H7 (cell line): ENCODE measurements around the gene VEGFA. TPM values are rescaled to one million over a fixed set of nuclear protein-coding genes. Genes with fewer than 3 reads are reported as not detected.
"Not testable (repeated sequence)": the region's sequence is repeated elsewhere in the genome, so short reads cannot be mapped to it uniquely, and the experiment has no call there.

ENCODE experiments used
- DNase-seq: peaks from one replicate; pipeline ENCODE4 v3.0.0; 2012
- H3K27me3 ChIP-seq: 2 replicates; pipeline ENCODE4 v1.6.0; 2011; ENCODE audit warnings: mild to moderate bottlenecking, low read length; ENCODE audit not compliant: control insufficient read depth, insufficient read depth
- H3K36me3 ChIP-seq: replicated peaks from 2 replicates; pipeline ENCODE4 v1.5.1; 2011; ENCODE audit warnings: low read length; ENCODE audit not compliant: control insufficient read depth, insufficient read depth
- H3K4me3 ChIP-seq: 2 replicates; pipeline ENCODE4 v1.5.1; 2011; ENCODE audit warnings: low read depth, mild to moderate bottlenecking, control low read depth, low read length, moderate library complexity; ENCODE audit not compliant: insufficient read depth
- total RNA-seq: library from RNA; depleted of rRNA; stranded (reverse); fragments of >200 nt; shearing (Covaris generic); gene quantifications from 2 replicates; pipeline ENCODE4 v1.2.3, GENCODE V29; 2014

The VEGFA gene
- total RNA-seq, 1 experiment from 2014 or later = 32.1 TPM

- no peak for DNase-seq
- no peaks in the 10 kb centered on the region for H3K36me3 ChIP-seq
Measured at GRCh38 chr6:43814111-43814510, 44.1 kb downstream of the VEGFA start.

GRCh38 chr6:43814865-43815264 is 44.9 kb downstream of the VEGFA start:
- H3K36me3 ChIP-seq = no peaks in the 10 kb centered on the region
- H3K27me3 ChIP-seq = no peaks in the 10 kb centered on the region; the same call in 1 of the 2 replicates
- H3K4me3 ChIP-seq = no peak overlapping the region
- no peak for DNase-seq

More at GRCh38 chr6:43814111-43814510, 44.1 kb downstream of the VEGFA start:
- Histone ChIP-seq H3K27me3 (no peaks in the 10 kb centered on the region; the same call in 1 of the 2 replicates), H3K4me3 (no peak overlapping the region)

- Histone ChIP-seq H3K4me3 (no peak overlapping the region), H3K27me3 (no peaks in the 10 kb centered on the region; the same call in 1 of the 2 replicates), H3K36me3 (no peaks in the 10 kb centered on the region)
- DNase-seq = peak; percentile 86
Measured at GRCh38 chr6:43817192-43817591, 47.2 kb downstream of the VEGFA start.

- H3K4me3 ChIP-seq, DNase-seq, H3K27me3 ChIP-seq, H3K36me3 ChIP-seq: not testable (repeated sequence)
Measured at GRCh38 chr6:43818973-43819372, 49.0 kb downstream of the VEGFA start.

- H3K36me3 ChIP-seq = no peaks in the 10 kb centered on the region
- no peaks in the 10 kb centered on the region; the same call in 1 of the 2 replicates for H3K27me3 ChIP-seq
- H3K4me3 ChIP-seq = no peak overlapping the region
- DNase-seq = no peak
Measured at GRCh38 chr6:43819958-43820357, 49.9 kb downstream of the VEGFA start.

- no peaks in the 10 kb centered on the region for H3K36me3 ChIP-seq
- no peak for DNase-seq
- H3K4me3 ChIP-seq = no peak overlapping the region
- no peaks in the 10 kb centered on the region; the same call in 1 of the 2 replicates for H3K27me3 ChIP-seq
Measured at GRCh38 chr6:43820486-43820885, 50.5 kb downstream of the VEGFA start.

- DNase-seq = no peak
- Histone ChIP-seq H3K36me3 (no peaks in the 10 kb centered on the region), H3K27me3 (no peaks in the 10 kb centered on the region; the same call in 1 of the 2 replicates), H3K4me3 (no peak overlapping the region)
Measured at GRCh38 chr6:43821101-43821886, 51.3 kb downstream of the VEGFA start.

GRCh38 chr6:43823390-43823789 is 53.4 kb downstream of the VEGFA start:
- Histone ChIP-seq H3K36me3 (no peaks in the 10 kb centered on the region), H3K27me3 (no peaks in the 10 kb centered on the region), H3K4me3 (no peak overlapping the region)
- DNase-seq = no peak

GRCh38 chr6:43823879-43824702 is 54.1 kb downstream of the VEGFA start:
- no peaks in the 10 kb centered on the region for H3K36me3 ChIP-seq
- H3K27me3 ChIP-seq = no peaks in the 10 kb centered on the region
- no peak for DNase-seq
- no peak overlapping the region for H3K4me3 ChIP-seq

- Histone ChIP-seq H3K4me3 (no peak overlapping the region), H3K27me3 (no peaks in the 10 kb centered on the region), H3K36me3 (no peaks in the 10 kb centered on the region)
- no peak for DNase-seq
Measured at GRCh38 chr6:43824703-43825064, 54.7 kb downstream of the VEGFA start.

- H3K36me3 ChIP-seq = no peaks in the 10 kb centered on the region
- no peak overlapping the region for H3K4me3 ChIP-seq
- peak; percentile 53 for DNase-seq
- H3K27me3 ChIP-seq = no peaks in the 10 kb centered on the region
Measured at GRCh38 chr6:43825187-43826115, 55.4 kb downstream of the VEGFA start.

- H3K36me3 ChIP-seq = no peaks in the 10 kb centered on the region
- no peak for DNase-seq
- no peak overlapping the region for H3K4me3 ChIP-seq
- H3K27me3 ChIP-seq = no peaks in the 10 kb centered on the region
Measured at GRCh38 chr6:43826730-43827129, 56.7 kb downstream of the VEGFA start.

- Histone ChIP-seq H3K36me3 (no peaks in the 10 kb centered on the region), H3K27me3 (no peaks in the 10 kb centered on the region), H3K4me3 (no peak overlapping the region)
- no peak for DNase-seq
Measured at GRCh38 chr6:43827898-43828297, 57.9 kb downstream of the VEGFA start.

- Histone ChIP-seq H3K27me3 (no peaks in the 10 kb centered on the region), H3K4me3 (no peak overlapping the region), H3K36me3 (no peaks in the 10 kb centered on the region)
- DNase-seq = peak; percentile 92
Measured at GRCh38 chr6:43828711-43829110, 58.7 kb downstream of the VEGFA start.
